ENCODE results near the gene ETV6. TPM values are rescaled to one million over a fixed set of nuclear protein-coding genes. Genes with fewer than 3 reads are reported as not detected.
A peak's percentile ranks its signal among the peaks of the same experiment; 100 is the strongest.

The ETV6 gene
- total RNA-seq, 1 experiment from 2014 or later, result 16.5 TPM

GRCh38 chr12:11884116-11884515, 234.6 kb downstream of the ETV6 start:
- no peak for DNase-seq (ENCODE audit: low spot score)

DNA sequence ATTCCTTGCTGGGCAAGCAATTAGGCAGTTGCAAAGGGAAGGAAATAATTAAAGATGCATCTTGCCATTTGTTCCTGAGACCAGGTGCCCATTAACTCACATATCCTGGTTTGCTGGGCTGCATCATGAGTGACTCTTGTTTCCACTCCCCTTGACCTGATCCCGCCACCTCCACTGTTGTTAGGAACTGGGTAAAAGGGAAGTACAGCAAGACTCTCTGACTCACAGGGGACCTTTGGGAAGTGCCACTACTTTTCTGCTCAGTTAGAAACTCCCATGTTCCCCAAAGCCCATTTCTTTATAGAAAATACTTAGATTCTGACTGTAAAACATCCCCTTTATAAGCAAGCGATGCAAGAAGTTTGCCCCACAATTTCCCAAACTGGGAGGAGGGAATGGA, 235.2 kb downstream of the ETV6 start:
- peak; percentile 73 for DNase-seq (ENCODE audit: low spot score)

- peak; percentile 93 for DNase-seq (ENCODE audit: low spot score)
Measured at GRCh38 chr12:11885261-11886038, 236.0 kb downstream of the ETV6 start.

- no peak for DNase-seq (ENCODE audit: low spot score)
Measured at GRCh38 chr12:11886339-11886738, 236.9 kb downstream of the ETV6 start.

DNA sequence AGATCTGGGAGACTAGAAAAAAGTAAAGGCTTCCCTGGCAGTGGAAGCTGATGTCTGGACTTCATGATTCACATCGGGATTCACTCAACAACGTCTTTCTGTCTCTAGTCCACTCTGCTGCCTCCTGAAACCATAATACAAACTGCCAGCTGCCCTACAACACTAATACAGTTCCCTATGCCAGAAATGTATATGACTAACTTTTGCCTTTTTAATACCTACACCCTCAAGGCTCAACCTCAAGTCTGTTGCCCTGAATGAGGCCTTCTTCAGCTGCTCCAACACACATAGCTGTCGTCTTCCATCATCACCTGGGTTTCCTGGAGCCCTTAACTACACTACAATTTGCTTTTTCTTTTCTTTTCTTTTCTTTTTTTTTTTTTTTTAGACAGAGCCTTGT, 238.6 kb downstream of the ETV6 start:
- DNase-seq (ENCODE audit: low spot score), result no peak

DNA sequence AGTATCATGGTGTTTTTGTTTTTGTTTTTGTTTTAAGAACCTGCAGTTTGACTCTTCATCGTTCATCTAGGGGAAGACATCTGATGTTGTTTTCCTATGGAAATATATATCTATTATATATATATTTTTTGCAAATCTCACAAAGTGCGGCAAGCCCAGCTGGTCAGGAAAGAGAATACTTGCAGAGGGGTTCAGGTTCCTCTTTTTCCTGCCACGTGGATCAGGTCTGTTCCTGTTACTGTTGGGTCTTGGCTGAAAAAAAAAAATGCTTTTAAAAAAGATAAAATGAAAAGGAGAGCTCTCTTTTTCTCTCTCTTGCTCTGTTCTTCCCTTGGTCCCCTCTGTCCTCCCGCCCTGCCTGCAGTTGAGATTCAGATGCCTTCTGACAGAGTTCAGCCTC, 241.9 kb downstream of the ETV6 start:
- DNase-seq (ENCODE audit: low spot score), result no peak

DNA sequence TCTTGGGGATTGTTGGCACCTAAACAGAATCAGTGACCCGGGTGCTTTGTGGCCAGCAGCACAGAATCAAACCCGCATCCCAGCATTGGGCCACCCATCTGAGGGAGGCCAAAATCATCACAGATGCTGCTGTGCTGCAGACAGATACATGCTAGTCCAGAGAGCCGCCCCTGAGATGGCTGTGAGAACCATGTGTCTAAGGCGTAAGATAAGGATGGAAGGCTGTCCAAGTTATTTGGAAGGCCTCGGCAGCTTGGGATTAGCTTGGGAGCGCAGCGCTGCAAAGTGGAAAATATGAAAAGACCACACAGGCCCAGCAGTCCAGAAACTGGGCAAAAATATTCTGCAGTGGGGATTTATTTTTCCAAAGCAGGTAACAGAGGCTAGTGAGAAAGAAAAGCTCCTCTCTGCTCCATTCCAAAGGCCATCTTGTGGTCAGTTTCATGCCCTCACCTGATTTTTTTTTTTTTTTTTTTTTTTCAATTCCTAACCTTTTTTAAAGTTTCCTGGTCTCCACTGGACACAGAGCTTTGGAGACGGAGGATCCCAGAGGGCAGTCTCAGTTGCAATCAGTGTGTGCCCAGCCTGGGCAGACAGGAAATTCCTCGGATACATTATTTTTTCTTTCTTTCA, 242.4 kb downstream of the ETV6 start:
- DNase-seq (ENCODE audit: low spot score), result no peak

GRCh38 chr12:11893998-11894397, 244.5 kb downstream of the ETV6 start:
- no peak for DNase-seq (ENCODE audit: low spot score)

DNA sequence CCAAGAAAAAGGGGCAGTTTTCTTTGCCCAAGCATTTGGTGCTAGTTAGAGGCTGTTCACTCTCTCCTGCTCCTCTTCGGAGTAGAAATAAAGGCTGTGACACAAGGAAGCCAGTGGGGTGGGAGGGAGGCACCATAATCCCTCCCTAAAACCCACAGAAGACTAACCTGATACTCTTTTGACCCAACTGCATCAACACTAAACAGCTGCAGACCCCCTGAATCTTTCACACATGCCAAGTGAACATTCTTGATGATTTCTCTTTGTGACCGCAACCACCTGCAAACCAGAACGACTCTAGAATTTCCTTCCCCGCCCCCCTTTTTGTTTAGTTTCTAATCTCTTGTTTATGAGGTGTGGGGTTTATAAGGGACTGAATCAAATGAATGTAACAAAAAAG, 245.4 kb downstream of the ETV6 start:
- no peak for DNase-seq (ENCODE audit: low spot score)

- no peak for DNase-seq (ENCODE audit: low spot score)
Measured at GRCh38 chr12:11895421-11896078, 246.1 kb downstream of the ETV6 start.

- no peak for DNase-seq (ENCODE audit: low spot score)
Measured at GRCh38 chr12:11896417-11896929, 247.0 kb downstream of the ETV6 start.

- no peak for DNase-seq (ENCODE audit: low spot score)
Measured at GRCh38 chr12:11897923-11898322, 248.4 kb downstream of the ETV6 start.

DNA sequence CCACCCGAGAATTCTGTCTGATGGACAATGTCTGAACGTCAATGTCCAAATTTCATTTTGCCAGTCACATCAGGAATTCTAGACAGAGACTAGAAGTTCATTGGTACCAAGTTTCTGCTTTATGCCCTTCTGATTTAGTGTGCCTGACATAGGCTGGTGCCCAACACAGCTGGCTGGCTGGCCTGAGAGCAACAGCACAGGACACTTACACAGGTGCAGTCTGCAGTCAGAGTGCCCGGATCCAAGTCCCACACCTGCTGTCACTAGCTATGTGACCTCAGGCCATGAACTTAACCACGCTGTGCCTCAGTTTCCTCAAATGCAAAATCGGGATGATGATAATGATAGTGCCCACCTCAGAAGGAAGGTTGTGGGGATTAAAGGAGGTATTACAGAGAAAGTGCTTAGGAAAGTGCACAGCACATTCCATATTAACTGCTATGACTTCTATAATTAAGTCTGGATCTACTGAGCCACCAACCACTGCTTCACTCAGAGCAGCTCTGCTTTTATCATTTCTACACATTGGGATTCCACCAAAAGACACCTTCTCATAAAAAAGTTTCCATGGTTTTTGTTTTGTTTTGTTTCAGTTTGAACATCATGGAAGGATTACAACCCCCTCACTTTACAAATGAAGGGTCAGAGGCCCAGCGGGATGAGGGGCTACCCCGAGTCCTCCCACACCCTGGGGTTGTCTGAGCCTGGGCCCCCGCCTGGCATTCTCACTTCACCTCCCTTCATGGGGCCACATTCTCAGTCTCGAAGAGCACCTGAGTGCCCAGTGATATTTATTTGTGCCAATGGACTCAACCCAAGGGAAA, 252.4 kb downstream of the ETV6 start:
- DNase-seq (ENCODE audit: low spot score), result no peak

- DNase-seq (ENCODE audit: low spot score), result no peak
Measured at GRCh38 chr12:11902525-11902875, 253.0 kb downstream of the ETV6 start.

DNA sequence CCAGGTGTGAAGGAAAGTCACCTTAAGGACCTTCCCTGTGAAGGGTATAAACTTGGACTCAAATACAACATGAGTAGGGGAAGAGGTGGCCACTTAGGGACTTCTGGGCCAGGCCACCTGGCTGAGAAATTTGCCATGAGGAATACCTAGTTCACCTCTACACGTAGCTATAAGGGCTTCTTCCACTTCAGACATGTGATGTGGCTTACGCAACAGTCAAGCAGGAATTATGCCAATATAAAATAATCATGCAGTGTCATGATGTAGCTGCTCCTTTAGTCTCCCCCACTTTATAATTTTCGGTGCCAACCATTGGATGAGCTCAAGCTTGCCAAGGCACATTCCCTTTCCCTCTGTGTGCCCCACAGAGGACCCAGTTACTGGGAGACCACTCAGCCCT, 254.7 kb downstream of the ETV6 start:
- DNase-seq (ENCODE audit: low spot score), result no peak

DNA sequence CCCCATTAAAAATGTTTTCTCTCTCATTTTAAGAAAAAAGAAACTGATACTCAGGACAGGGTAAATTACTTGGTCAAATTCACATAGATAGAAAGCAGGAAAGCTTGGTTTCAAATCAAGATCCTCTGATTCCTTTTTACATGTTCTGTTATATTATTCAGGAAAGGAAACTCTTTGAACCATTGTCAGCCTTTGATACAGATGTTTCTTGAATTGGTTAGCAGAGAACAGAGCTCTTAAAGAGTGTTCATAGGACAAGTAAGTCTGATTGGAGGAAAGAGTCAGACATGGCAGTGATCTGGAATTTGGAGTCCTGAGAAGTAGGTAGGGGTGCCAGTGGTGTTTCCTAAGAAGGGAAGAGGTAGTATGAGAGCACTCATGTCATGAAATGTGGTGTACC, 256.1 kb downstream of the ETV6 start:
- DNase-seq (ENCODE audit: low spot score), result no peak

DNA sequence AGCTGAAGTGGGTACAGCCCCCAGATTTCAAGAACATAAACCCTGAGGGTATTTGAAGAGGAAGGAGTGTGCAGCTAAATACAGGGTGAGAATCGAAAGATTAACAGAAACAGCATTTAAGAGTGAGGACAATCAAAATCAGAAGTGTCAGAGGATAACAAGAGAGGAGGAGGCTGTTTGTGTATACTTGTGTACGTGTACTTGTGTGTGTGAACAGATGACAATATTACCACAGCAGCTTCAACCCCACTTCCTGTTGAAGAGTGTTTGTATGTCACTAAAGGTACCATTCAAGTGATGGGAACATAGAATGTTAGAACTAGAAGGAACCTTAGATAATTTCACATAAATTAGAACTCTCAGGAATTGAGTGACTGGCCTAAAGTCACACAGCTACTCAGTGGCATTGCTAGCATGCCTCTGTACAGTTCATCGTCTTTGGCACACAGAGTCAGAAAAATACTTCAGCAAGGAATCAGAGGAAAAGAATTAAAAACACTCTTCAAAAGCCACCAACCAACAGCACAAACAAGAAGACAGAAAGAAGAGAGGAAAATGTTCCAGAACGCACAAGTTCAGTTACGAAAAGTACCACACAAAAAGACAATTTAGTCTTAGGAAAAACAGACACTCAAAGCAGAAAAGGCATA, 256.9 kb downstream of the ETV6 start:
- no peak for DNase-seq (ENCODE audit: low spot score)

GRCh38 chr12:11907625-11908024, 258.2 kb downstream of the ETV6 start:
- DNase-seq (ENCODE audit: low spot score), result no peak

GRCh38 chr12:11909406-11909805, 259.9 kb downstream of the ETV6 start:
- peak; percentile 36 for DNase-seq (ENCODE audit: low spot score)

GRCh38 chr12:11916113-11916512, 266.6 kb downstream of the ETV6 start:
- DNase-seq (ENCODE audit: low spot score), result no peak

- DNase-seq (ENCODE audit: low spot score), result no peak
Measured at GRCh38 chr12:11916771-11917170, 267.3 kb downstream of the ETV6 start.

Measured in HT-29 (cell line).